Nephron progenitor cell (in vitro differentiated cells): ENCODE results near the gene EIF1AX.

ENCODE experiments used
- DNase-seq: peaks from one replicate; pipeline ENCODE4 v3.0.0; 2021
- H3K27ac Mint-ChIP-seq: 2 replicates; pipeline ENCODE4 v1.8.0; 2021; ENCODE audit warnings: mild to moderate bottlenecking, moderate library complexity, mixed read lengths
- H3K27me3 Mint-ChIP-seq: 2 replicates; pipeline ENCODE4 v1.8.0; 2021; ENCODE audit warnings: mild to moderate bottlenecking, low read depth, mixed read lengths; ENCODE audit not compliant: poor library complexity
- H3K36me3 Mint-ChIP-seq: 2 replicates; pipeline ENCODE4 v1.8.0; 2021; ENCODE audit warnings: low read depth, mixed read lengths
- H3K4me1 Mint-ChIP-seq: 2 replicates; pipeline ENCODE4 v1.8.0; 2021; ENCODE audit warnings: mixed read lengths
- H3K4me3 Mint-ChIP-seq: 2 replicates; pipeline ENCODE4 v1.8.0; 2021; ENCODE audit warnings: mild to moderate bottlenecking, moderate library complexity, mixed read lengths
- H3K9me3 Mint-ChIP-seq: 2 replicates; pipeline ENCODE4 v1.8.0; 2021; ENCODE audit warnings: mild to moderate bottlenecking, moderate library complexity, mixed read lengths
- TF ChIP-seq, protein P1 (sequence below): fragments of 200-600 bp; sonication (generic); IDR thresholded peaks from 2 replicates; pipeline ENCODE4 v1.5.0; 2021; ENCODE audit warnings: antibody characterized with exemption

EIF1AX gene

DNA sequence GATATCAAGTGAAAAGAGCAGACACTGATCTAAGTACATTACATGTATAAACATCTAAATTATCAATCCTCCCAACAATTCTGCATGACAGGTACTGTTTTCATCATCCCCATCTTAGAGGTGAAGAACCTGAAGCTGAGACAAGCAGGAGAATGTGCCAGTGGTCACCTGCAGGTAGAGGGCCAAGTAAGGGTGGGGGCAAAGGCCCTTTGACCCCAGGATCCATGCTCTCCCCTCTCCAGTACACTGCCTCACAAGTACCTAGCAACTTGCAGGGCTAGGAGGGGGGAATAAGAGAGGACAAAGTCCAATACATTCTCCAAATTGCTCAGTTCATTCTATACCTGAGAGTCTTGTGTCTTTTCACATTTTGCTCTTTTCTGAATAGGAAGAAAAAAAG is 16.7 kb downstream of the EIF1AX start:
- no peak overlapping the region for H3K27ac Mint-ChIP-seq
- no peaks in the 10 kb centered on the region for H3K4me1 Mint-ChIP-seq
- no peak overlapping the region for H3K4me3 Mint-ChIP-seq
- H3K9me3 Mint-ChIP-seq = peaks cover 18% of the 10 kb centered on the region
- TF ChIP-seq, protein P1, sequence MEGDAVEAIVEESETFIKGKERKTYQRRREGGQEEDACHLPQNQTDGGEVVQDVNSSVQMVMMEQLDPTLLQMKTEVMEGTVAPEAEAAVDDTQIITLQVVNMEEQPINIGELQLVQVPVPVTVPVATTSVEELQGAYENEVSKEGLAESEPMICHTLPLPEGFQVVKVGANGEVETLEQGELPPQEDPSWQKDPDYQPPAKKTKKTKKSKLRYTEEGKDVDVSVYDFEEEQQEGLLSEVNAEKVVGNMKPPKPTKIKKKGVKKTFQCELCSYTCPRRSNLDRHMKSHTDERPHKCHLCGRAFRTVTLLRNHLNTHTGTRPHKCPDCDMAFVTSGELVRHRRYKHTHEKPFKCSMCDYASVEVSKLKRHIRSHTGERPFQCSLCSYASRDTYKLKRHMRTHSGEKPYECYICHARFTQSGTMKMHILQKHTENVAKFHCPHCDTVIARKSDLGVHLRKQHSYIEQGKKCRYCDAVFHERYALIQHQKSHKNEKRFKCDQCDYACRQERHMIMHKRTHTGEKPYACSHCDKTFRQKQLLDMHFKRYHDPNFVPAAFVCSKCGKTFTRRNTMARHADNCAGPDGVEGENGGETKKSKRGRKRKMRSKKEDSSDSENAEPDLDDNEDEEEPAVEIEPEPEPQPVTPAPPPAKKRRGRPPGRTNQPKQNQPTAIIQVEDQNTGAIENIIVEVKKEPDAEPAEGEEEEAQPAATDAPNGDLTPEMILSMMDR = no peak
- no peak for DNase-seq
- no peaks in the 10 kb centered on the region for H3K36me3 Mint-ChIP-seq
- H3K27me3 Mint-ChIP-seq = no peaks in the 10 kb centered on the region

DNA sequence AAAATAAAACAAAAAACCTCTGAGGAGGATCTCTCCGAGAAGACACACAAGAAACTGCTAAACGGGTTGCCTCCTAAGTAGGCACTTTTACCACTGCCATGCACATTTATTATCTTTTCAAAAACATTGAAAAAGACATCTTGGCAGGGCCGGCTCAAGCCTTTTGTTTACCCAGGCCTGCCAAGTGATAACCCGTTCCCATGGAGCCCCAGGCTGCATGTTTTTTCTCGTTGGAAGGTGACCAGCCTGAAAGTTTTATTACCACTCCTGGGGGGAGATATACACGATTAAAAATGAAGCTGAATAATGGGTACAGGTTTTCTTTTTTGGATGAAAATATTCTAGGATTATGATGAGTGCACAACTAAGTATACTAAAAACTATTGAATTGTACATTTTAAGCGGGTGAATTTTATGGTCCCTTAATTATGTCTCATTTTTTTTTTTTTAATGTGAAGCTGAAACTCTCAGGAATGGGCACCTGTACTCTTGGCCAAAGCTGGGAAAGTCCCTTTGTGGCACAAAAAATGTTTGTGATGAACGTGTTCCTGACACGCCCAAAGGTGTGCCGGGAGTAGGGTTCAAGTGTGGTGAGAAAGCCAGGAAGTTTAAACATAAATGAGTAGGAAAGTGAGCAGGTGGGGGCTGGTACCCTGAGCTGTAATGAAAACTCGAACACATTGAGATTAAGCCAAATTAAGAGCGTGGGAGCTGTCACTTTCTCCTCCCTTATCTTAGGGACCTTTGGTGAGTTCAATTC is 23.4 kb downstream of the EIF1AX start:
- DNase-seq = no peak
- Mint-ChIP-seq H3K9me3 (peaks cover 61% of the 10 kb centered on the region), H3K4me3 (no peak overlapping the region), H3K36me3 (no peaks in the 10 kb centered on the region), H3K27me3 (peaks cover 31% of the 10 kb centered on the region), H3K27ac (no peak overlapping the region), H3K4me1 (peaks cover 11% of the 10 kb centered on the region)
- TF ChIP-seq, protein P1 = no peak

DNA sequence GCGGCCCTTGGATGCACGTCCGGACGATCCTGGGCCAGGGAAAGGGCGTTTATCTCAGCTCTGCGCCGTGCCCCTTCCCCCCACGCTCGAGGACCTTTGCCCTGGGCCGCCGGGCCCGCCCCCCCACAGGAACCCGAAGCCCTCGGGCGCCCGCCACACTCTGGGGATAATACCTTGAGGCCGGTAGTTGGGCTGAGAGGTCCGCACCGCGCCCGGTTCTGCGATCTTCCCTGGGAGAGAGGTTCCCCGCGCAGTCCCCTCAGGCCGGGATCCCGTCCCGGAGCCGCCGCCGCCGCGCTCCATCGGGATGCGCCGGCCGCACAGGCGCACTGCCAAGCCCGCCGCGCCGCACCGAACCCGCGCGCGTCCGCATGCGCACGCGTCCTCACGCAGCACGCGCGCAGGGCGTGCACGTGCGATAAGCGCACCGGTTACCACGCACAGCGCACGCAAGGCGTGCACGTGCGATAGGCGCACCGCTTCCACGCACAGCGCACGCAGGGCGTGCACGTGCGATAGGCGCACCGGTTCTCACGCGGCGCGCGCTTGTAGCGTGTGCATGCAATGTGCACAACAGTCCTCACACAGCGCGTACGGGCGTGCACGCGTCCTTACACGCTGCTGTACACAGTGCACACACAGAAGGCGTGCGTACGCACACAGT is 24.9 kb downstream of the EIF1AX start, which contains the start of gene MAP7D2:
MAP7D2 (minus strand) TSS at position 331 of the 664 bp plus-strand sequence; CDS start at position 303, 28 bp downstream.
- TF ChIP-seq, protein P1 = no peak
- peaks cover 61% of the 10 kb centered on the region for H3K9me3 Mint-ChIP-seq
- peaks cover 31% of the 10 kb centered on the region for H3K27me3 Mint-ChIP-seq
- DNase-seq = peak; percentile 44
- no peaks in the 10 kb centered on the region for H3K36me3 Mint-ChIP-seq
- H3K4me1 Mint-ChIP-seq = peaks cover 15% of the 10 kb centered on the region
- H3K4me3 Mint-ChIP-seq = peak within 1 kb of the TSS; percentile 75
- no peak within 1 kb of the TSS for H3K27ac Mint-ChIP-seq

DNA sequence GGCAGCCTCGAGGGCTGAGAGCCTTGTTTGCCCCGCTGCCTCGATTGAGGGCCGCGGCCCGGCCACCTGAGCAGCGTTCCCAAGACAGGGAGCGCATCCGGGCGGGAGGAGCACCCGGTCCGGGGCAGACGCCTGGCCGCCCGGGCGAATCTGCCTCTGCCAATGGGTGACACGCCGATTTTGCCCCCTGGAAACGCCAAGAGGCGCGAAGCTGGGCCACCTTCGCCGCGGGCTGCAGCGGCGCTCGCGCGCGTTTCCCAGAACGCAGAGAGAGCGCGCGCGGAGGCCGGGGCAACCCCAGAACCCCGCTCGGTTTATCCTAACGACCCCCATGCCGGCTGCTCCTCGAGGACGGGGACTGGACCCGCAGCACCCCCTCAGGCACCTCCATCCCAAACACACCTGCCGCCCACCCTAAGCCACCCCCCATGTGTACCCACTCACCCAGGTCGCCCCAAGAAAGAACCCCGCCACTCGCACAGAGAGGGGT is 25.5 kb downstream of the EIF1AX start:
- DNase-seq = peak; percentile 27
- H3K27me3 Mint-ChIP-seq = peaks cover 31% of the 10 kb centered on the region
- H3K9me3 Mint-ChIP-seq = peaks cover 63% of the 10 kb centered on the region
- peak overlapping the region; percentile 75 for H3K4me3 Mint-ChIP-seq
- H3K27ac Mint-ChIP-seq = no peak overlapping the region
- no peaks in the 10 kb centered on the region for H3K36me3 Mint-ChIP-seq
- TF ChIP-seq, protein P1 = no peak
- H3K4me1 Mint-ChIP-seq = peaks cover 15% of the 10 kb centered on the region

DNA sequence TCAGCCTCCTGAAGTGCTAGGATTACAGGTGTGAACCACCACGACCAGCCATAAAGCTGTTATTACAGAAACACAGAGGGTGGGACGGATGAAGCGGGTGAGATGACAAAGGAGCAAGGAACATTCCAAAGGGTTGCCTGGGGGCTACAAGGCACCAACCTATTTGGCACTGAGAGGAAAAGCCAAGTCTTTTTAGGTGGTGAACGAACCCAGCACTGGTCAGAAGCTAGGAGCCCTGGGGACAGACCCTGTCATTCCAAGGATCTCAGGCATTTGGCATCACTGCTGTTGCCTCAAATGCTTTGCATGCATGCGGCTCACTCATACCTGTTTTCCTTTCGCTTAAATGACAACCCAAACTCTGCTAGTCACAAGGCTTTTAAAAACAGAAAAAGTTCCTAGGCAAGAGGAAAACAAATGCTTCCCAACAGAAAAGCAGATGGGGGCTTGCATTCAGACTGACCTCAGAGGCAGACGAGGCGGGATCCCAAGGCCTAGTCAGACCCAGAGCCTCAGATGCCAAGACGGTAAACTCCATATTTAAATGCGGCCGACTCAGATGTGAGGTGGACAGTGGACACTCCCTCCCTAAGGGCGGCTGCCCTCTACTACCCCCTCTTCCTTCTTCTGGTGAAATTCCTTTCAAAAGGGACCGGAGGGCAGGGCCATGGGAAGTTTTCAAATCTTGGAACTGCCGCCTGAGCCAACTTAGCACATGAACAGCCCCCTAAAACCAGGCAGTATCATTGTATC is 29.4 kb downstream of the EIF1AX start:
- TF ChIP-seq, protein P1 = no peak
- Mint-ChIP-seq H3K27me3 (peaks cover 12% of the 10 kb centered on the region), H3K27ac (no peak overlapping the region), H3K4me1 (peaks cover 15% of the 10 kb centered on the region), H3K4me3 (no peak overlapping the region), H3K36me3 (no peaks in the 10 kb centered on the region), H3K9me3 (peaks cover 62% of the 10 kb centered on the region)
- no peak for DNase-seq
